HG03045 (cell line): ENCODE measurements around the gene SDHB.

Experiments
- ATAC-seq: cut with Tn5 transposase; IDR thresholded peaks from one replicate; pipeline ENCODE4 v1.9.1; 2021; ENCODE audit warnings: mild to moderate bottlenecking, moderate library complexity; ENCODE audit not compliant: unreplicated experiment

SDHB gene

DNA sequence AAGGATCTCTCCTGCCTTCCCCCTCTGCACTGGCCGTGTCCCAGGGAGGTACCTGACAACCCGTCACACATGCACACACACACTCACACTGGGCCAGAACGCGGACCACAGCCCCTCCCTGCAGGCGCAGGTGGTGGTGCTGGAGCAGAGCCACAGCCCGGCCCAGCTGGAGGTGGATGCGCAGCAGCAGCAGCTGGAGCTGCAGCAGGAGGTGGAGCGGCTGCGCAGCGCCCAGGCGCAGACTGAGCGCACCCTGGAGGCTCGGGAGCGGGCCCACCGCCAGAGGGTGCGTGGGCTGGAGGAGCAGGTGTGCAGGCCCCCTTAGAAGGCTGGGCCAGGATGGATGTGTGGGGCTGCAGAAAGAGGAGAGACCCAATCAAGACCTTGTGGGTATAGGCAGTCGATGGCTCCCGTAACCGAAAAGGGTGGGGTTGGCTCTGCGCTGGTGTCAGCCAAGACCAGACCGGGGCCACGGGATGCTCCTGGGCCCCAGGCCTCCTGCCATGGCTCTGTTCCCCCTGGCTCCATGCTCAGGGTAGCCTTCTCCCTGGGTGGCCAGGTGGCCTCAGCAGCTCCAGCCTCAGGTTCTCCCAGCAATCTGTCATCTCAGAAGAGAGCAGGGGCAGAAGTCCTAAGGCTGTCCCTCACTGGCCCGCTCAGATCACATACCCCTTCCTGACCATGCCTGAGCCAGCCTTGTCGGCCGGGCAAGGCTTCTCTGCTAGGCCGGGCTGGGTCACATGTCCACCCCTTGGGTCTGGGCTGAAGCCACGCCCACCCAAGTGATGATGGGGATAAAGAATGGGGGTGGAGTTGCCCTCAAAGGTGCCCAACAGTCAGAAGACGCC lies 82.3 kb downstream of the SDHB start:
- ATAC-seq, result no peak

- no peak for ATAC-seq
Measured at GRCh38 chr1:16970132-16970910, 83.5 kb downstream of the SDHB start.

DNA sequence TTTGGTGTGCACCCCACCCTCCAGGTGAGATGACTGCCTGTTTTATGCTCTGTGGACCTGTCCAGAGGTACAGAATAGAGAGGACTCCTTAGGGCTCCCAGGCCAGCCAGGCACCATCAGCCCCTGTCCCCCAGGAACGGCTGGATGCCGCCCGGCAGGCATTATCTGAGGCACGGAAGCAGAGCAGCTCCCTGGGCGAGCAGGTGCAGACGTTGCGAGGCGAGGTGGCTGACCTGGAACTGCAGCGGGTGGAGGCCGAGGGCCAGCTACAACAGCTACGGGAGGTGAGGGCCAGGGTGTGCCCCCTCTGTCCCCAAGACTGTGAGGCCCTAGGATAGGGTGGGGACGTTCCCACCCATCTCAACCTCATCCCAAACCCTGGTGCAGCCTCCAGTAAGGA lies 84.2 kb downstream of the SDHB start:
- ATAC-seq, result no peak

- ATAC-seq, result no peak
Measured at GRCh38 chr1:16969057-16969611, 84.7 kb downstream of the SDHB start.
